C4-2B (cell line): Measurements from ENCODE around the gene HDC.

Experiments used
- ZFX ChIP-seq: fragments of 450-650 bp; IDR thresholded peaks from 2 replicates; pipeline ENCODE4 v1.6.1; 2017
- TF ChIP-seq, protein P1 (sequence below): fragments of 450-650 bp; conservative IDR thresholded peaks from 2 replicates; pipeline ENCODE4 v1.5.1; 2017; ENCODE audit warnings: mild to moderate bottlenecking

DNA sequence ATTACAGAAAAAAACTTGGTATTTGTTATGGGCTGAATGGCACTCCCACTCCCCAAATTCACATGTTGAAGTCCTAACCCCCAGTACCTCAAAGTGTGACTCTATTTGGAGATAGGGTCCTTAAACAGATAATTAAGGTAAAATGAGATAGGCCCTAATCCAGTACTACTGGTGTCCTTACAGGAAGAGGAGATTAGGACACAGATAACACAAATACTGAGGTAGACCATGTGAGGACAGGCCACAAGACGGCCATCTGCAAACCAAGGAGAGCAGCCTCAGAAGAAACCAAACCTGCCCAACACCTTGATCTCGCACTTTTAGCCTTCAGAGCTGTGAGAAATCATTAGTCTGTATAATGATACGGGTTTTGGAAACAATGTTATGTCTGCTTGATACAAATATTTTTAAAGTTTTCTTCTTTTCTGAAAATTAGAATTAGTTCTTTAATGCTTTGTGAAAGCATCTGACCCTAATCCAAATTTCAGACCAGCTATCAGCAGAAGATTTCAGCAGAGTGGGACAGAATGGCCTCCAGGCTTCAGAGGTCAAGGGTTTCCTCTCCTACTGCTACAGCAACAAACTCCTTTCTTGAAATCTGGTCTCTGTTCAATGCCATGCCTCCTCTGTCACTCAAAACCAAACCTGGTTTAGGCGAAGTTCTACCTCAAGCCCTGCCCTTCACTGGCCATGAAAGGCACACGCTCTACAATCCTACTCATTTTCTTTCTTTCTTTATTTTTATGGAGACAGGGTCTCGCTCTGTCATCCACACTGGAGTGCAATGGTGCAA is 22.0 kb upstream of the HDC start:
- TF ChIP-seq, protein P1, sequence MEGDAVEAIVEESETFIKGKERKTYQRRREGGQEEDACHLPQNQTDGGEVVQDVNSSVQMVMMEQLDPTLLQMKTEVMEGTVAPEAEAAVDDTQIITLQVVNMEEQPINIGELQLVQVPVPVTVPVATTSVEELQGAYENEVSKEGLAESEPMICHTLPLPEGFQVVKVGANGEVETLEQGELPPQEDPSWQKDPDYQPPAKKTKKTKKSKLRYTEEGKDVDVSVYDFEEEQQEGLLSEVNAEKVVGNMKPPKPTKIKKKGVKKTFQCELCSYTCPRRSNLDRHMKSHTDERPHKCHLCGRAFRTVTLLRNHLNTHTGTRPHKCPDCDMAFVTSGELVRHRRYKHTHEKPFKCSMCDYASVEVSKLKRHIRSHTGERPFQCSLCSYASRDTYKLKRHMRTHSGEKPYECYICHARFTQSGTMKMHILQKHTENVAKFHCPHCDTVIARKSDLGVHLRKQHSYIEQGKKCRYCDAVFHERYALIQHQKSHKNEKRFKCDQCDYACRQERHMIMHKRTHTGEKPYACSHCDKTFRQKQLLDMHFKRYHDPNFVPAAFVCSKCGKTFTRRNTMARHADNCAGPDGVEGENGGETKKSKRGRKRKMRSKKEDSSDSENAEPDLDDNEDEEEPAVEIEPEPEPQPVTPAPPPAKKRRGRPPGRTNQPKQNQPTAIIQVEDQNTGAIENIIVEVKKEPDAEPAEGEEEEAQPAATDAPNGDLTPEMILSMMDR = no peak
- no peak for TF ChIP-seq ZFX
